SK-N-SH treated with all-trans-retinoic acid at 6 μM for 48 hours (cell line): Measurements from ENCODE around the gene SLC5A10.

ENCODE experiments used
- TCF4 ChIP-seq: fragments of 250-450 bp; sonication (Bioruptor Pico); IDR thresholded peaks from 2 replicates; pipeline ENCODE4 v1.8.0; 2021; ENCODE audit warnings: mild to moderate bottlenecking, moderate library complexity, borderline replicate concordance
- ZFP3 ChIP-seq: fragments of 250-450 bp; sonication (Bioruptor Pico); IDR thresholded peaks from 2 replicates; pipeline ENCODE4 v1.5.0; 2020; ENCODE audit warnings: mild to moderate bottlenecking, moderate library complexity

GRCh38 chr17:18981642-18982424, 29.9 kb downstream of the SLC5A10 start:
- TF ChIP-seq ZFP3 (CRISPR knock-in tag) (0 out of 2 replicates have a peak, but pooled peaks have one; percentile 61), TCF4 (CRISPR knock-in tag) (no peak)
